GM08714 (cell line): Measurements from ENCODE around the gene ITGA8.

ENCODE experiments used
- H3K4me3 ChIP-seq: fragments of 200-500 bp; sonication (Bioruptor generic); 2 replicates; pipeline ENCODE4 v1.5.1; 2014; ENCODE audit warnings: mild to moderate bottlenecking, low read length, inconsistent platforms
- ZNF274 ChIP-seq: IDR thresholded peaks from 2 replicates; pipeline ENCODE4 v1.6.1; 2012; ENCODE audit warnings: mild to moderate bottlenecking, low read depth, low read length

ITGA8 gene

GRCh38 chr10:15516256-15517085 is 203.3 kb downstream of the ITGA8 start:
- TF ChIP-seq ZNF274: no peak
- no peak overlapping the region for H3K4me3 ChIP-seq

- H3K4me3 ChIP-seq: no peak overlapping the region
- TF ChIP-seq ZNF274: no peak
Observed at GRCh38 chr10:15515202-15515601, 204.5 kb downstream of the ITGA8 start.

- H3K4me3 ChIP-seq: no peak overlapping the region
- TF ChIP-seq ZNF274: no peak
Observed at GRCh38 chr10:15510963-15511362, 208.8 kb downstream of the ITGA8 start.

- no peak for TF ChIP-seq ZNF274
- H3K4me3 ChIP-seq: no peak overlapping the region
Observed at GRCh38 chr10:15505329-15505728, 214.4 kb downstream of the ITGA8 start.

GRCh38 chr10:15504101-15504840 is 215.5 kb downstream of the ITGA8 start:
- TF ChIP-seq ZNF274: no peak
- no peak overlapping the region for H3K4me3 ChIP-seq

- no peak overlapping the region for H3K4me3 ChIP-seq
- no peak for TF ChIP-seq ZNF274
Observed at GRCh38 chr10:15494850-15495506, 224.7 kb downstream of the ITGA8 start.

- H3K4me3 ChIP-seq: no peak overlapping the region
- no peak for TF ChIP-seq ZNF274
Observed at GRCh38 chr10:15491856-15492642, 227.7 kb downstream of the ITGA8 start.

GRCh38 chr10:15489431-15489830 is 230.3 kb downstream of the ITGA8 start:
- no peak overlapping the region for H3K4me3 ChIP-seq
- TF ChIP-seq ZNF274: no peak

GRCh38 chr10:15487376-15487775 is 232.3 kb downstream of the ITGA8 start:
- H3K4me3 ChIP-seq: no peak overlapping the region
- no peak for TF ChIP-seq ZNF274

GRCh38 chr10:15486404-15486803 is 233.3 kb downstream of the ITGA8 start:
- TF ChIP-seq ZNF274: no peak
- H3K4me3 ChIP-seq: no peak overlapping the region

- no peak overlapping the region for H3K4me3 ChIP-seq
- no peak for TF ChIP-seq ZNF274
Observed at GRCh38 chr10:15485684-15486316, 233.9 kb downstream of the ITGA8 start.

GRCh38 chr10:15485027-15485426 is 234.7 kb downstream of the ITGA8 start:
- no peak overlapping the region for H3K4me3 ChIP-seq
- no peak for TF ChIP-seq ZNF274

GRCh38 chr10:15484128-15484527 is 235.6 kb downstream of the ITGA8 start:
- H3K4me3 ChIP-seq: no peak overlapping the region

More at GRCh38 chr10:15484128-15484527, 235.6 kb downstream of the ITGA8 start:
- TF ChIP-seq ZNF274: no peak
